ENCODE data around the gene RFX8.

Gene RFX8

GRCh38 chr2:101410114-101410513 lies 64.8 kb downstream of the RFX8 start:
- DNase-seq (ENCODE audit: low read depth) = no peak

- DNase-seq (ENCODE audit: low read depth) = no peak
Measured at GRCh38 chr2:101409699-101410098, 65.2 kb downstream of the RFX8 start.

- no peak for DNase-seq (ENCODE audit: low read depth)
Measured at GRCh38 chr2:101408925-101409324, 66.0 kb downstream of the RFX8 start.

GRCh38 chr2:101405351-101405899 lies 69.5 kb downstream of the RFX8 start:
- no peak for DNase-seq (ENCODE audit: low read depth)

- no peak for DNase-seq (ENCODE audit: low read depth)
Measured at GRCh38 chr2:101403745-101404144, 71.2 kb downstream of the RFX8 start.

GRCh38 chr2:101402630-101403029 lies 72.3 kb downstream of the RFX8 start:
- DNase-seq (ENCODE audit: low read depth) = no peak

- no peak for DNase-seq (ENCODE audit: low read depth)
Measured at GRCh38 chr2:101401906-101402305, 73.0 kb downstream of the RFX8 start.

- DNase-seq (ENCODE audit: low read depth) = no peak
Measured at GRCh38 chr2:101401326-101401665, 73.6 kb downstream of the RFX8 start.

GRCh38 chr2:101400506-101401325 lies 74.2 kb downstream of the RFX8 start:
- no peak for DNase-seq (ENCODE audit: low read depth)

GRCh38 chr2:101400048-101400447 lies 74.9 kb downstream of the RFX8 start:
- no peak for DNase-seq (ENCODE audit: low read depth)

- DNase-seq (ENCODE audit: low read depth) = no peak
Measured at GRCh38 chr2:101399021-101399799, 75.7 kb downstream of the RFX8 start.

GRCh38 chr2:101398116-101398821 lies 76.6 kb downstream of the RFX8 start:
- DNase-seq (ENCODE audit: low read depth) = no peak

GRCh38 chr2:101396316-101396717 lies 78.6 kb downstream of the RFX8 start:
- no peak for DNase-seq (ENCODE audit: low read depth)

- no peak for DNase-seq (ENCODE audit: low read depth)
Measured at GRCh38 chr2:101395545-101396315, 79.2 kb downstream of the RFX8 start.

GRCh38 chr2:101388232-101388631 lies 86.7 kb downstream of the RFX8 start:
- no peak for DNase-seq (ENCODE audit: low read depth)

GRCh38 chr2:101387151-101387834 lies 87.6 kb downstream of the RFX8 start, which contains the start of gene CREG2:
TSS of gene CREG2 (minus strand) at chr2:101387503. CDS start at chr2:101387457, 46 bp downstream.
- peak; percentile 28 for DNase-seq (ENCODE audit: low read depth)

GRCh38 chr2:101386599-101387150 lies 88.2 kb downstream of the RFX8 start:
- DNase-seq (ENCODE audit: low read depth) = no peak

- no peak for DNase-seq (ENCODE audit: low read depth)
Measured at GRCh38 chr2:101383016-101383541, 91.8 kb downstream of the RFX8 start.

GRCh38 chr2:101382442-101382841 lies 92.5 kb downstream of the RFX8 start:
- no peak for DNase-seq (ENCODE audit: low read depth)

- no peak for DNase-seq (ENCODE audit: low read depth)
Measured at GRCh38 chr2:101380376-101380775, 94.5 kb downstream of the RFX8 start.

All from activated T-cell treated with anti-CD3 and anti-CD28 coated beads for 24 hours (primary cell).